Adrenal gland (tissue), 12 donors: Measurements from ENCODE around the gene DSCAML1. TPM values are rescaled to one million over a fixed set of nuclear protein-coding genes. Genes with fewer than 3 reads are reported as not detected.

Experiments used
- DNase-seq, 7 donors: peaks; one replicate each; pipeline ENCODE4 v3.0.0-alpha.2; 2019 to 2020
- H3K27ac ChIP-seq, 5 donors: fragments of 200-600 bp; sonication (generic) in 4 of 5; 1 replicate in 3 of 5; 2 replicates in 2 of 5; pipeline versions ENCODE4 v1.5.1 to v1.8.0; 2016 to 2020; ENCODE audit warnings: mild to moderate bottlenecking in 1 of 5
- H3K27me3 ChIP-seq: fragments of 200-600 bp; 2 replicates; pipeline ENCODE4 v1.8.0; 2021
- H3K36me3 ChIP-seq, 2 donors: fragments of 200-600 bp; replicated peaks in 1 of 2; 1 replicate in 1 of 2; 2 replicates in 1 of 2; pipeline versions ENCODE4 v1.5.1 to v1.8.0; 2018 to 2022
- H3K4me1 ChIP-seq, 2 donors: fragments of 200-600 bp; replicated peaks in 1 of 2; 1 replicate in 1 of 2; 2 replicates in 1 of 2; pipeline versions ENCODE4 v1.5.1 to v1.8.0; 2018 to 2021
- H3K4me3 ChIP-seq, 4 donors: fragments of 200-600 bp; sonication (generic) in 3 of 4; one replicate each; pipeline ENCODE4 v1.5.1; 2016 to 2018
- H3K9me3 ChIP-seq, 3 donors: fragments of 200-600 bp; sonication (generic) in 1 of 3; replicated peaks in 1 of 3; 1 replicate in 2 of 3; 2 replicates in 1 of 3; pipeline versions ENCODE4 v1.5.1 to v1.8.0; 2016 to 2021
- POLR2A ChIP-seq, 2 donors: fragments of 450-650 bp; IDR thresholded peaks; one replicate each; pipeline ENCODE4 v1.6.1; 2017; ENCODE audit warnings: antibody characterized with exemption in 2 of 2, mild to moderate bottlenecking in 2 of 2, moderate library complexity in 1 of 2
- WGBS, 4 donors: extraction: QIAGEN DNeasy Blood & Tissue Kit in 2 of 4; methylation state at CpG; one replicate each; pipeline versions ENCODE4 v1.1.5 to v1.1.7; 2013 to 2017; 5-methylcytosine and 5-hydroxymethylcytosine counted together
- intact Hi-C, 2 donors: fragments of 100-400 bp; cut with DNase I; formaldehyde crosslinking; loops; one replicate each; pipeline versions ENCODE4 v1.14.1 to v1.15.0; 2022 to 2023
- polyA plus RNA-seq, 3 donors: library from polyadenylated mRNA; stranded (reverse); fragments of 200-250 nt in 2 of 3; fragments of 350-450 nt in 1 of 3; fragmentation: Illumina TruSeq in 1 of 3; extraction: RNeasy Lipid Tissue Mini Kit (QIAGEN cat#74804) in 1 of 3; gene quantifications; one replicate each; pipeline ENCODE4 v1.2.3, GENCODE V29; 2013 to 2014
- total RNA-seq, 9 donors: library from RNA; depleted of rRNA in 4 of 9; stranded (reverse); fragments of >200 nt in 4 of 9; fragments of 120-200 nt in 1 of 9; fragmentation: NEBNext Ultra II Directional in 1 of 9; extraction: Animal tissue kit (Norgen Biotek cat#: 25700) in 1 of 9; gene quantifications; one replicate each; pipeline versions ENCODE4 v1.1.0 to v1.2.4, GENCODE V29; 2013 to 2023
- TF ChIP-seq, protein P1 (sequence below), 6 experiments: fragments of 450-650 bp in 4 of 6; fragments of 200-600 bp in 2 of 6; sonication (generic) in 1 of 6; IDR thresholded peaks; 1 replicate in 5 of 6; 2 replicates in 1 of 6; pipeline versions ENCODE4 v1.5.1 to v1.8.0; 2016 to 2021; ENCODE audit warnings: antibody characterized with exemption in 6 of 6, mild to moderate bottlenecking in 2 of 6, moderate library complexity in 1 of 6
- donor health status: healthy with polysubstance abuse.
- donor health status: Bipolar disorder and iron deficiency.
- donor health status: DM: yes; HTN: yes; CAD: no.
- donor health status: DM: no; HTN: no; CAD: no.
- donor health status: DM: no; HTN: no; CAD: no.
- donor health status: DM: yes; HTN: yes; CAD: no.

DSCAML1 gene
- total and polyA plus RNA-seq, 12 donors, result 0.09 to 1.9 (median 0.55) TPM; not detected in 1

DNA sequence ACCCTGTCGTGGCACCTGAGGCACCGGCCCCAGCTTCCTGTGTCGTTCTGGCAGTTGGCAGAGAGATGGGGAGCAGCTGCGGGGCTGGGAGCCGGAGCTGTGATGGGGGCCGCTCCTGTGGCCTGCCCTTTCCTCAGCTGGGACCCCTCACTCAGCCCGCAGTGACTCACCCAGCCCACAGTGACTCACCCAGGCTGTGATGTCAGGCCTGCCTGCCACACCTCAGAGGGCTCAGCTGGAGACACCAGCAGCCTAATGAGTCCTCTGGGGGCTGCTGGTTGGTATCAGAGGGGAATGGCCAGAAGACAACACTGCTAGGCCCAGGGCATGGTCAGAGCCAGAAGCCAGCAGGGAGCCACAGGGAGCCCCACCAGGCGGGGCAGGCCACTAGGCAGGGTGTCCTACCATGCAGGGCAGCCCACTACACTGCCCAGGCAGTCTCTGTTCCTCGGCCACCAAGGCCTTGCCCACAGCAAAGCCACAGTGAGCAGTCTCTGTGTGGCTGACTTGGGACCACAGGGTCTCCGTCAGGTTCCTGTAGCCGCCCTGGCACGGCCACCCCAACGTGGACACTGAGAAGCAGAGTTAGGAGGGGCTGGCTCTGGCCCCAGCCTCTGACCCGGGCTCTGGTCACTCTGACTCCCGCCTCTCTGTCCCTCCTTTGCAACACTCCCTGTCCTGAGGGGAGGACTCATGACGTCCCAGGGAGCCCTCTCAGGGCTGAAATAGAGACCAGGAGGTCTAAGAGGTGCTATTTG is 31.8 kb upstream of the DSCAML1 start:
- DNase-seq, result peak in 5 of 7 donors; percentile 18 to 63 (median 24)
- peak overlapping the region in 1 of 5 donors; percentile 10 for H3K27ac ChIP-seq
- H3K36me3 ChIP-seq, result no peaks in the 10 kb centered on the region
- no peak for TF ChIP-seq POLR2A (IDR thresholded peaks at IDR 0.05)
- TF ChIP-seq, protein P1, sequence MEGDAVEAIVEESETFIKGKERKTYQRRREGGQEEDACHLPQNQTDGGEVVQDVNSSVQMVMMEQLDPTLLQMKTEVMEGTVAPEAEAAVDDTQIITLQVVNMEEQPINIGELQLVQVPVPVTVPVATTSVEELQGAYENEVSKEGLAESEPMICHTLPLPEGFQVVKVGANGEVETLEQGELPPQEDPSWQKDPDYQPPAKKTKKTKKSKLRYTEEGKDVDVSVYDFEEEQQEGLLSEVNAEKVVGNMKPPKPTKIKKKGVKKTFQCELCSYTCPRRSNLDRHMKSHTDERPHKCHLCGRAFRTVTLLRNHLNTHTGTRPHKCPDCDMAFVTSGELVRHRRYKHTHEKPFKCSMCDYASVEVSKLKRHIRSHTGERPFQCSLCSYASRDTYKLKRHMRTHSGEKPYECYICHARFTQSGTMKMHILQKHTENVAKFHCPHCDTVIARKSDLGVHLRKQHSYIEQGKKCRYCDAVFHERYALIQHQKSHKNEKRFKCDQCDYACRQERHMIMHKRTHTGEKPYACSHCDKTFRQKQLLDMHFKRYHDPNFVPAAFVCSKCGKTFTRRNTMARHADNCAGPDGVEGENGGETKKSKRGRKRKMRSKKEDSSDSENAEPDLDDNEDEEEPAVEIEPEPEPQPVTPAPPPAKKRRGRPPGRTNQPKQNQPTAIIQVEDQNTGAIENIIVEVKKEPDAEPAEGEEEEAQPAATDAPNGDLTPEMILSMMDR (IDR thresholded peaks at IDR 0.05), result no peak
- WGBS, 4 donors, result 49 to 67% (median 65%) methylated on average over 3 to 16 of the region's 16 CpGs; no CpG with 5 or more reads in 1 of the 4 donors
- H3K4me1 ChIP-seq, result peaks cover 0 to 23% of the 10 kb centered on the region in 2 donors
- intact Hi-C loops, result no loop called here
- H3K27me3 ChIP-seq, result no peaks in the 10 kb centered on the region
- no peaks in the 10 kb centered on the region for H3K9me3 ChIP-seq
- H3K4me3 ChIP-seq, result no peak overlapping the region

DNA sequence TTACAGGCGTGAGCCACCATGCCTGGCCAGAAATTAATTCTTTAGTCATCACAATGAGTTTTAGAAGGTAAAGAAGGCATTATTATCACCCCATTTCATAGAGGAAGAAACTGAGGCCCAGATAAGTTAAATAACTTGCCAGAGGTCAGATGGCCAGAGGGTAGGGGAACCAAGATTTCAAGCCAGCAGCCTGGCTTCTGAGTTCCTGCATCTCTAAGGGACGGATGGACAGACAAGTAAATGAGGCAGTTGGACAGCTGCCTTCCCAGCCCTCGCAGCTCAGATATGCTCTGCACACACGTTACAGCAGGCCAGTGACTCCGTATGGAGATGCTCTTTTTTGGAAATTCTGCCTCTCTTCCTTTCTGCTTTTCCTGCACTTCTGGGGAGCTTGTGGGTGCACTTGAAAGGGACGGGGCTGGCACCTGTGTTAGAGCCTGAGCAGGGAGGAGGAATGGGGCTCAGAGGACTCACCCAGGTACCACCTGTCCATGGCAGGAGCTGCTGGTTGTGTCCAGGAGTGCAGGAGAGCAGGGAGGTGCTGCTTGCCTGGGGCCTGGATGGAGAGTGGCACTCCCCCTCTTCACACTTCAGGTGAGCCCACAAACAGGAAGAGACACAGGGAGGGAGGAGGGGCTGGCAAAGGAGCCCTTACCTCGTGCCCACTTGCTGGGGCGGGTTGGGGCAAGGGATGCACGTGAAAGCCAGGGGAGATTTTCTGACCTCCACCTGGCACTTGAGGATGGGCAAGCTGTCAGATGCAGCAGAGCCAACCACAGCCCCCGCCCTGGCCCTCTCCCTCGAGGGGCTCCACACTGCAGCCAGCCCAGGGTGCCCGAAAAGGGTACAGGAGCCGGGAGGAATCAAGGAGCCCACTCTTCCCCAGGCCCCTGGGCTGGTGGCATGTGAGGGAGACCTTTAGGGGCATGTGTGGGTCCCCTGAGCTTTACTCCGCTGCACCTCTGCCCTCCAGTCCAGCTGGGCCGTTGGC is 30.8 kb upstream of the DSCAML1 start:
- Histone ChIP-seq H3K27me3 (no peaks in the 10 kb centered on the region), H3K9me3 (no peaks in the 10 kb centered on the region), H3K4me3 (no peak overlapping the region), H3K27ac (no peak overlapping the region), H3K4me1 (peaks cover 0 to 24% of the 10 kb centered on the region in 2 donors), H3K36me3 (no peaks in the 10 kb centered on the region)
- TF ChIP-seq, protein P1 (IDR thresholded peaks at IDR 0.05), result no peak
- TF ChIP-seq POLR2A (IDR thresholded peaks at IDR 0.05), result no peak
- intact Hi-C loops, result no loop called here
- DNase-seq, result peak in 4 of 7 donors; percentile 10 to 42 (median 18)
- WGBS, 4 donors, result 57 to 75% (median 66%) methylated on average over 8 to 15 of the region's 15 CpGs

- H3K27me3 ChIP-seq, result no peaks in the 10 kb centered on the region
- WGBS, 4 donors, result 76 to 84% (median 83%) methylated on average over 3 of the region's 3 CpGs
- intact Hi-C loops, result no loop called here
- DNase-seq, result peak in 1 of 7 donors; percentile 8
- no peak overlapping the region for H3K4me3 ChIP-seq
- no peak for TF ChIP-seq POLR2A (IDR thresholded peaks at IDR 0.05)
- TF ChIP-seq, protein P1 (IDR thresholded peaks at IDR 0.05), result no peak
- H3K36me3 ChIP-seq, result no peaks in the 10 kb centered on the region
- peaks cover 0 to 24% of the 10 kb centered on the region in 2 donors for H3K4me1 ChIP-seq
- no peaks in the 10 kb centered on the region for H3K9me3 ChIP-seq
- H3K27ac ChIP-seq, result no peak overlapping the region
Observed at GRCh38 chr11:117826832-117827231, 29.8 kb upstream of the DSCAML1 start.

GRCh38 chr11:117826190-117826570 is 29.2 kb upstream of the DSCAML1 start:
- H3K4me3 ChIP-seq, result no peak overlapping the region
- intact Hi-C loops, result no loop called here
- peak in 2 of 7 donors; percentile 6 to 45 for DNase-seq
- no peak overlapping the region for H3K27ac ChIP-seq
- H3K27me3 ChIP-seq, result no peaks in the 10 kb centered on the region
- H3K9me3 ChIP-seq, result no peaks in the 10 kb centered on the region
- peaks cover 0 to 24% of the 10 kb centered on the region in 2 donors for H3K4me1 ChIP-seq
- 64 to 71% (median 70%) methylated on average over 10 of the region's 10 CpGs for WGBS, 4 donors
- no peak for TF ChIP-seq POLR2A (IDR thresholded peaks at IDR 0.05)
- TF ChIP-seq, protein P1 (IDR thresholded peaks at IDR 0.05), result no peak
- no peaks in the 10 kb centered on the region for H3K36me3 ChIP-seq
